Activated naive CD4-positive, alpha-beta T cell treated with Interleukin-2 at 50 U/mL for 16 hours (primary cell): ENCODE results near the gene TACC3.

Experiments
- DNase-seq: peaks from one replicate; pipeline ENCODE4 v3.0.0-alpha.2; 2020

TACC3 gene

GRCh38 chr4:1748465-1748995 is 27.2 kb downstream of the TACC3 start:
- DNase-seq: peak; percentile 79

- DNase-seq: no peak
Measured at GRCh38 chr4:1749370-1749769, 28.0 kb downstream of the TACC3 start.

DNA sequence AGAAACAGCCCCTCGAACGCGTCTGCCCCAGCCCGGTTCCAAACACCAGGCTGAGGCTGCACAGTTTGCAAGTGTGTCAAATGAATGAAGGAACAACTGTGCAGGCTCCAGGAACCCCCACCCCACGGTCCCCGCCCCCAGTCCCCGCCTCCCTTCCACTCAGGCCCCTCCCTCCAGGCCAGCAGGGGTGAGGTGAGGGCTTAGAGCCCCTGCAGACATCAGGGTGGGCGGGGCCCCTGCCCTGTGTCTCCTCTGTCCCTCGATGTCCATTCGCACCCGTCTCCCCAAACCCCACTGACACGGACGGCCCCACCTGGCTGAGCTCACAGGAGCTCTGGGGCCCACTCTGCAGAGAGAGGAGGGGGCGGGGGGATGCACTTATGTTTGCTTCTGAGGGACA is 28.5 kb downstream of the TACC3 start:
- no peak for DNase-seq

DNA sequence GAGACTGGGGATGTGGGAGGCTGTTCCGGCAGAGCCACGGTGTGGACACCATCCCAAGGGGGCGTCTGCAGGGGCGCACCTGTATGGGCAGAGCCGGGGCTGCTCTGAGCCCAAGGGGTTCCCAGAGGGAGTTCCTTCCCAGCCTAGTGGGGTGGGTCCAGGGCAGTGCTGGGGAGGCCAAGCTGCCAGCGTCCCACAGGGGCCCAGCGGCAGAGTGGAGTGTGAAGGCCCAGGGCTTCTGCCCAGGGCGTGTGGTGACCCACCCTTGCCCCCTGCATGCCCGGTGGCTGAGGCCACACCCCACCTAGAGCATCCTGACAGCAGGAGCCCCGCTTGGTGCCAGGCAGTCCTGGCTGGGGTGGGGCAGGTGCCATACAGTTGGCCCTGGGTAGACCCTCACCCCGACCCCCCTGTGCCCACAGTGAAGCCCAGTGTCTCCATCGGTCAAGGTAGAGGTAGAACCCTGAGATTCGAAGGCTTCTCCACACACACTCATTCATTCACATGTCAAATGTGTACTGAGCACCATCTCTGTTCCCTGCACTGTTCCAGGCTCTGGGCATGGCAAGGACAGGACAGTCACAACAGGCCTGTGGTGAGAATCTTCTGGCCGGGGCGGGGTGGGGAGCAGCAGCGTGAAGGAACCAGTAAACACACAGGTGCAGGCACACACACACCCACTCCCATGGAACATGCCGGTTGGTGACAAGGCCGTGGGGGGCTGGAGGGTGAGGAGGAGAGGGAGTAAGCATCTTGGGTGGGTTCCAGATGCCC is 29.2 kb downstream of the TACC3 start:
- no peak for DNase-seq

DNA sequence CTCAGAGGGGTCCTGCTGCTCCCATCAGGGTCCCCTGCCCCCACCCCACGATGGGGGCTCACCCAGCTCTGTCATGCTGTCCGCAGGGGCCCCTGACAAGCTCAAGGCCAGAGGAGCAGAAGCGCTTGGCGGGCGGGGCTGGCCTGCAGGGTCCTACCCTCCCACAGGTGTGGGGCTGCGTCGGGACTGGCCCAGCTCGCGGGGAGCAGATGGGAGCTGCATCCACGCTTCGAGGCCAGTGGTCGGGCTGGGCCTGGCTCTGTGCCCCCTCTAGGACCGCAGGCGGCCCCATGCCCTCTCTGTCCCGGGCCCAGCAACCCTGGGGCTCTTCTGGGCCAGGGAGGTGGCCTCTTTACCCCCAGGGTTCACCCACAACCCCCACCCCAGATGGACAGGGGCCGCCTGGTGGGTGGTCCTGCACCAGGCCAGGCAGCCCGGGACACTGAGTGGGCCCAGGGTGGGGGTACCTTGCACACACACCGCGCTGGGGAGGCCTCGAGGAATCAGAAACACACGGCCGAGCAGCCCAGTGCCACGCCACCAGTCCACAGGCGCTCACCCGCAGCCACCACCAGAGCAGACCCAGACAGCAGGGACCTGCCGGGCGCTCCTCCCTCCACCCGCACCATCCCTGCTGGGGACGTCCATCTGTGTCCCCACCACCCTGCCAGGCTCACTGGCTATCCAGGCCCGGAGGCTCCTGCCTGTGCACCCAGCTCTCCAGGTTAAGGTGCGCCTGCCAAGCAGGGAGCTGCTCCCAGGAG is 30.0 kb downstream of the TACC3 start:
- no peak for DNase-seq

DNA sequence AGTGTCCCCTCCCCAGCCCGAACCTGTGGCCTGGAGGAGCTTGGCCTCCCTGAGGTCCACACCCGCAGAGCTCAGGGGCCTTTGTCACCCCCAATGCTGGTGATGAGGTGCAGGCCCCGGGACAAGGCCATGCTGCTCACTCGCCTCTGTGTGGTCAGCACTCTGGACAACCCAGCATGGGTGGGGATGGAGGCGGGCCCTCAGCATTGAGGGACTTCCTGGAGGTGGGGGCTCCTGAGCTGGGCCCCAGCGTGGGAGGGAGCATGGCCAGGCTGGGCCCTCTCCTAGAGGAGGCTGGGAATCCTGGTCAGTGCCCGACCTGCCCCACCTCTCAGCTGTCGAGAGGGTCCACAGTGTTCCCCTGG is 30.6 kb downstream of the TACC3 start:
- DNase-seq: no peak

- peak; percentile 29 for DNase-seq
Measured at GRCh38 chr4:1752284-1753041, 31.1 kb downstream of the TACC3 start.

DNA sequence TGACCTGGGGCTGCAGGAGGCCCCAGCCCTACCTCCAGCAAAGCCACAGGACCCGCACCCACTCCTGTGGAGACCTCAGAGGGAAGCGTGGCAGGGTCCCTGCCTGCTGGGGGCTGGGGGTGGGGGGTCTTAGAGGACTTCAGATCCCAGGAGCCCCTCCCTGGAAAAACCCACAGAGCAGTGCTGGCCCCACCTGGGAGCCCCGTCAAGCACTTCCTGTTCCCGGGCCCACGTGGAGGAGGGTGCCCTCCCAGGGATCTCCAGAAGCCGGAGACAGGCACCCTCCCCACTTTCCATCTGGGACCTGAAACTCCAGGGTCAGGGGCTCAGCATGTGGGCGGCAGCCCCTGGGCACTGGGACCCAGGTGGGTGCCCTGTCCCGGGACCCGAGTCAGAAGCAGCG is 32.0 kb downstream of the TACC3 start:
- no peak for DNase-seq

- no peak for DNase-seq
Measured at GRCh38 chr4:1753697-1754311, 32.5 kb downstream of the TACC3 start.

GRCh38 chr4:1754336-1754735 is 33.0 kb downstream of the TACC3 start:
- no peak for DNase-seq

- no peak for DNase-seq
Measured at GRCh38 chr4:1755297-1755696, 34.0 kb downstream of the TACC3 start.

DNA sequence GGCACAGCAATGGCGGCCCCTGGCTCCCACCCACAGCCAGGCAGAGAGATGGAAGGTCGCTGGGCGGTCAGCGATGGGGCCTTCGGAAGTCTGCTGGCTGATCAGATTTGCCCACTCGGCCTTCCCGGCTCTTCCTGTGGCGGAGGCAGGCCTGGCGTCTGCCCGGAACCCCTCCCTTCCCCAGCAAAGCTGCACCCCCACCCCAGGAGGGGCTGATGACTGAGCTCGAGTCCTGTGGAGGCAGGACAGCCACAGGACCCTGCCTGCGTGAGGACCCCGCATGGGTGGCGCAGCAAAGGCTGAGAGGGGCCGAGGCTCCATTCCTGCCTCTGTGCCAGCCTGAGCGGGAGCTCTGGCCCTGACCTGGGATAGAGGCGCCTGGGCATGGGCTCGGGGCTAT is 34.8 kb downstream of the TACC3 start:
- no peak for DNase-seq

DNA sequence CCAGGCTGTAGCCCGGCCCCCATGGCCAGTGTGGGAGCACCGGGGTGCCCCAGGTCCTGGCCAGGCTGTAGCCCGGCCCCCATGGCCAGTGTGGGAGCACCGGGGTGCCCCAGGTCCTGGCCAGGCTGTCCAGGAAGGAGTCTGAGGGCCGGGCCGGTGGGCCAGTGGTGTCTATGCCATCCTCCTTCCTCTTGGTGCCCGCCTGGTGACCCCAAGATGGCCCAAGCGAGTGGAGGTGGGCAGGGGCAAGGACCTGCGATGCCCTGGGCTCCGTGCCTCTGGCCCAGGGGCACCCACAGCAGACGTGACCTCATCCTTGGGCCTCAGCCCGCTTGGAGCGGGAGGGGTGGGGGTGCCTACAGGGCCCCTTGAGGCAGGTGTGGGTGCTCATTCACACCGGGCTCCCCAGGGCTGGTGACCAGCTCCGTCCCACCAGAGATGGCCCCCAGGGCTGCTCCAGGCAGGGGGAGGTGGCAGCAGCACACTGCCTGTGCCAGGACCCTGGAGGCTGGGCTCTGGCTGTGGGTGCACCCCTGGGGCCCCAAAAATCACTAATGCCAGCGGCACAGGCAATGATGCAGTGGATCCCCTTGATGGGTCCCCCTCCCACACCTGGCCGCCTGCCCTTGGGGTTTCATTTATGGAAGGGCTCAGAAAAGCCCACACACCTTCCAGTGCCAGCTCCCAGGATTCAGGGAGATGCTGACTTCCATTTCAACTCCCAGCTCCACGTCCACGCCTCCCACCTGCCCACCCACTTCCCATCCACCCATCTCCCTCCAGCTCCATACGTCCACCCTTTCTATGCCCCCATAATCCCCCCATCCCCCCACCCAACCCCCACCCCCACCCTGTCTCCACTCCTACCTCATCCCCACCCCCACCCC is 35.8 kb downstream of the TACC3 start:
- DNase-seq: no peak

GRCh38 chr4:1757836-1758235 is 36.5 kb downstream of the TACC3 start:
- no peak for DNase-seq

- DNase-seq: no peak
Measured at GRCh38 chr4:1758306-1759121, 37.2 kb downstream of the TACC3 start.

DNA sequence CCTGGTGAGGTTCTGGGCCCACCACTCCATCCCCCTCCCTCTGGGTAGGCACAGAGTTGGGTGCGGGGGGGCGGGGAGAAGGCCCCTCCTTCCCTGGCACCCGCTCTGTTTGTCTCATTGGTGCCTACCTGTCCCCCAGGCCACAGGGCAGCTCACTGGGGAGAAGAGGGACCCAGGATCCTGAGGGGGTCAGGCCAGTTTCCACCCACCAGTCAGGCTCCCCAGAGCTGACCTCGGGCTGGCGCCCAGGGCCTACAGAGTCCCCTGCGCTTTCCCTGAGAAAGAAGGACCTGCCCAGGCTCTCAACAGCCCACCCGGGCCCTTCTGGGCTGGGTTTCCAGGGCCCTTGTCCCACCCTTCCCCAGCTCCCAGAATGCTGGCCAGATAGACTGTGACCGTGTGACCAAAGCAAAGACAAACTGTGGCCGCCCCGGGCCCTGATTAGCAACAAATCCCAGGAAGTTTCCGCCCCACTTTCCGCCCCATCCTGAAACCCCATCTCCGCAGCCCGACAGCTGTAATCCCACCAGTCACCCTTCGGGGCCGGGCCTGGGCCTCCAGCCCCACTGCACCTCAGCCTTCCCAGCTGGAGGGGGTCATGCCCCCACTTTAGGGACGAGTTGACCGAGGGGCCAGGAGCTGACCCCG is 38.0 kb downstream of the TACC3 start:
- no peak for DNase-seq

DNA sequence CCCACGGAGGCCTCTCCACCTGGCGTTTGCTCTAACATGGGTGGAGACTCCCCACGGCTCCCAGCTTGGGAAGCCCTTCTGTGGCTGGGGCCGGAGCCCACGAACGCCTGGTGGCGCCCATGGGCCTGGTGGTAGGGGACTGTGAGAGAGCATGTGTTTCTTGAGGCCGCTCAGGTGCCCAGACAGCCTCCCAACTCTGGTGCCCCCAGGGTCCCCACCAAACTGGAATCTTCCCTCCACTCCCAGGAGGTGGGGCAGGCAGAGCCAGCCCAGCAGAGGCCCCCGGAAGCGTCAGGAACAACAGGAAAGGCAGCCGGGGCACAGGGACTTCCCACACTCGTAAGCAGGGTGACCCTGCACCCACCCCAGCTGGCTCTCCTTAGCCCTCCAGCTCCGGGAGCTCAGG is 38.5 kb downstream of the TACC3 start:
- no peak for DNase-seq

- no peak for DNase-seq
Measured at GRCh38 chr4:1760521-1761071, 39.3 kb downstream of the TACC3 start.

DNA sequence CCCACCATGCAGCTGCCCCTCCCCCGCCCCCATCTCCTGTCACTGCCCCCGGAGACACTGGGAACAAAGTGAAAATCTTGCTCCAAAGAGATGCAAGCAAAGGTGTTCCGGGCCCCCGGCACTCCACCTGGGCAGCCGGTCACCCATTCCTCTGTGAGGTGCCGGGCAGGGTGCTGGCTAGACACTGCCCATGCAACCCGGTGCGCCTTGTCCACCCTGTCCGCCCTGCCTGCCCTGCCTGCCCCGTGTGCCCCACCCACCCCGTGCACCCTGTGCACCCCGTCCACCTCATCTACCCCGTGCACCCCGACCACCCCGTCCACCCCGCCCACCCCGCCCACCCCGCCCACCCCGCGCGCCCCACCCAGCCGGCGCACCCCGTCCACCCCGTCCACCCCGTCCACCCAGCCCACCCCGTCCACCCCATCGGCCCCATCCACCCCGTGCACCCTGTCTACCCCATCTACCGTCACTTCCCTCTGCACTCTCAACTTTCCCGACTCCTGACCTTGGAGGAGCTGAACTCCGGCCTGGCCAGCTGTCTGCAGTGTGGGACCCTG is 39.9 kb downstream of the TACC3 start:
- DNase-seq: no peak
